NCI-H2081 treated with DMSO at 0.1 percent for 48 hours (cell line): ENCODE measurements around the gene UNK.
"Not testable (repeated sequence)": the region's sequence is repeated elsewhere in the genome, so short reads cannot be mapped to it uniquely, and the experiment has no call there.

Experiments used
- DNase-seq: peaks from one replicate; lab custom pipeline; 2025; lab: John Stamatoyannopoulos, UW

Gene UNK

DNA sequence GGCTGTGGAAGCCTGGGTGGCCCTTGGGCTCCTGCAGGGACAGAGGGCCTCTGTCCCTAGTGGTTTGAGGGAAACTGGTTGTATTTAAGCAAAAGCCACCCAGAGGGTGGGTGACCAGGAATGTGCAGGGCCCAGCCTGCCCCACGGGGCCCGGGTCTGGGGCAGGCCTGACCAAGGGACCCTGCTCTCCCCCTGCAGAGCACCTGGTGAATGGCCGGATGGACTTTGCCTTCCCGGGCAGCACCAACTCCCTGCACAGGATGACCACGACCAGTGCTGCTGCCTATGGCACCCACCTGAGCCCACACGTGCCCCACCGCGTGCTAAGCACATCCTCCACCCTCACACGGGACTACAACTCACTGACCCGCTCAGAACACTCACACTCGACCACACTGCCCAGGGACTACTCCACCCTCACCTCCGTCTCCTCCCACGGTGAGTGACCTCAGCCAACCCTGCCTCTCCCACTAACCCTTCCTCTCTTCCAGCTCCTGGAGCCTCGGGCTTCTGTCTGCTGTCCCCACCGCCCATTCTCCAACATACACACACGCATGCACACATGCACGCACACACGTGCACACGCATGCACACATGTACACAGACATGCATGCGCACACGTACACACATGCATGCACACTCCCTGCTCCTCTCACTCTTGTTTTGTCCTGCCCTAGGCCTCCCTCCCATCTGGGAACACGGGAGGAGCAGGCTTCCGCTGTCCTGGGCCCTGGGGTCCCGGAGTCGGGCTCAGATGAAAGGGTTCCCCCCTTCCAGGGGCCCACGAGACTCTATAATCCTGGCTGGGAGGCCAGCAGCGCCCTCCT lies 30.0 kb upstream of the UNK start:
- DNase-seq: no peak

DNA sequence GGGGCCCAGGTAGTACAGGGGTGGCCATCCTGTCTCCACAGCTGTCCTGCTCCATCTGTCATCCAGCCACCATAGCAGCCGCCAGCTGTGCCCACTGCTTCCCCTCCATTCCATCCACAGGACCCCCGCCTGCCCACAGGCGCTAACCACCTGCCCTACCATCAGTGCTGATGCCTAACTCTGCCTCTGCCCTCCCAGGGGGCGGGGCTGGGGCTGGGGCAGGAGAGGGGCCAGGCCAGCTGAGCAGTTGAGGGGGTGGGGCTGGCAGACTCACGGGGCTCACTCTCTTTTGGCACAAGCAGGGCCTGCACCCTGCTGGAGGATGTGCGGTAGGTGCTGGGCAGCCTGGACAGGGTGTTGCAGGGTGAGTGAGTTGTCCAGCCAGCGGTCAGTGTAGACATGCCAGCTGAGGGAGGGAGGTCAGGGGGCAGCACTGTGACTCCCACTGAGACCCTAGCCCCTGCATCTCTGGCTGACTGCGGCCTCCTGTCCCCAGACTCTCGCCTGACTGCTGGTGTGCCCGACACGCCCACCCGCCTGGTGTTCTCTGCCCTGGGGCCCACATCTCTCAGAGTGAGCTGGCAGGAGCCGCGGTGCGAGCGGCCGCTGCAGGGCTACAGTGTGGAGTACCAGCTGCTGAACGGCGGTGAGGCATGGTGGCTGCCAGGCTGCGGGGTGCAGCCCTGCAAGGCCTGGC lies 29.3 kb upstream of the UNK start:
- no peak for DNase-seq

DNA sequence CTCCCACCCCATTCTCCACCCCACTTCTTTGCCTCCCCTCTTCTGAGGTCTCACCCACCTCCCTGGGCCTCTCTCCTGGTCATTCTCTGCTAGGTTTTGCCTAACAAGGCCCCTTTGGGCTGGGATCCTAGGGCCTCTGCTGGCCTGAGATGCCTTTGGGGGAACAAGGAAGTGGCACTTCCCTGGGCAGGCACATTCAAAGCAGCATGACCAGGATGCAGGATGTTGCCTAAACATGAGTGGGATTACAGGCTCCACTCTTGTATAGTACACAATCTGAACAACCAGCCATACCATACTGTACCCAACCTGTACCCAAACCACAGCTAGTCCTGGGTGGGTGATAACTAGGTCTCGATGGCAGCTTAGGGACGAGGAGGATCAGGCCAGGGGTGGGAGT lies 28.6 kb upstream of the UNK start:
- no peak for DNase-seq

DNA sequence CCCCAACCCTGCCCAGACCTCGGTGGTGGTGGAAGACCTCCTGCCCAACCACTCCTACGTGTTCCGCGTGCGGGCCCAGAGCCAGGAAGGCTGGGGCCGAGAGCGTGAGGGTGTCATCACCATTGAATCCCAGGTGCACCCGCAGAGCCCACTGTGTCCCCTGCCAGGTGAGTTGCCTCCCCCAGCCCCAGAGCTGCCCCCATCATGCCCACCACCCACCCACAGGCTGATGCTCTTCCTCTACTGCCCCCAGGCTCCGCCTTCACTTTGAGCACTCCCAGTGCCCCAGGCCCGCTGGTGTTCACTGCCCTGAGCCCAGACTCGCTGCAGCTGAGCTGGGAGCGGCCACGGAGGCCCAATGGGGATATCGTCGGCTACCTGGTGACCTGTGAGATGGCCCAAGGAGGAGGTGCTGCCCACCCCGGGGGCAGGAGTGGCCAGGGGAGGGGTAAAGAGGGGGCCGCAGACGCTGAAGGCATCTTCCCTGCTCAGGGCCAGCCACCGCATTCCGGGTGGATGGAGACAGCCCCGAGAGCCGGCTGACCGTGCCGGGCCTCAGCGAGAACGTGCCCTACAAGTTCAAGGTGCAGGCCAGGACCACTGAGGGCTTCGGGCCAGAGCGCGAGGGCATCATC lies 28.0 kb upstream of the UNK start:
- no peak for DNase-seq

DNA sequence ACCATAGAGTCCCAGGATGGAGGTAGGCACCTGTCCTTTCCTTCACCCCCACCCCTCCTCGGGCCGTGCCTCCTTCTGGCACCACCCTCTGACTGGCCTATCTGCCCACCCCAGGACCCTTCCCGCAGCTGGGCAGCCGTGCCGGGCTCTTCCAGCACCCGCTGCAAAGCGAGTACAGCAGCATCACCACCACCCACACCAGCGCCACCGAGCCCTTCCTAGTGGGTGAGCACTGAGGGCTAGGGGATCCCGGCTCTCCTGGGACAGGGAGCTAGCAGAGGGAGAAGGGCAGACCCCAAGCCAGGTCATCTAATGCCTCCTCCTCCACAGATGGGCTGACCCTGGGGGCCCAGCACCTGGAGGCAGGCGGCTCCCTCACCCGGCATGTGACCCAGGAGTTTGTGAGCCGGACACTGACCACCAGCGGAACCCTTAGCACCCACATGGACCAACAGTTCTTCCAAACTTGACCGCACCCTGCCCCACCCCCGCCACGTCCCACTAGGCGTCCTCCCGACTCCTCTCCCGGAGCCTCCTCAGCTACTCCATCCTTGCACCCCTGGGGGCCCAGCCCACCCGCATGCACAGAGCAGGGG lies 27.4 kb upstream of the UNK start:
- DNase-seq: no peak

DNA sequence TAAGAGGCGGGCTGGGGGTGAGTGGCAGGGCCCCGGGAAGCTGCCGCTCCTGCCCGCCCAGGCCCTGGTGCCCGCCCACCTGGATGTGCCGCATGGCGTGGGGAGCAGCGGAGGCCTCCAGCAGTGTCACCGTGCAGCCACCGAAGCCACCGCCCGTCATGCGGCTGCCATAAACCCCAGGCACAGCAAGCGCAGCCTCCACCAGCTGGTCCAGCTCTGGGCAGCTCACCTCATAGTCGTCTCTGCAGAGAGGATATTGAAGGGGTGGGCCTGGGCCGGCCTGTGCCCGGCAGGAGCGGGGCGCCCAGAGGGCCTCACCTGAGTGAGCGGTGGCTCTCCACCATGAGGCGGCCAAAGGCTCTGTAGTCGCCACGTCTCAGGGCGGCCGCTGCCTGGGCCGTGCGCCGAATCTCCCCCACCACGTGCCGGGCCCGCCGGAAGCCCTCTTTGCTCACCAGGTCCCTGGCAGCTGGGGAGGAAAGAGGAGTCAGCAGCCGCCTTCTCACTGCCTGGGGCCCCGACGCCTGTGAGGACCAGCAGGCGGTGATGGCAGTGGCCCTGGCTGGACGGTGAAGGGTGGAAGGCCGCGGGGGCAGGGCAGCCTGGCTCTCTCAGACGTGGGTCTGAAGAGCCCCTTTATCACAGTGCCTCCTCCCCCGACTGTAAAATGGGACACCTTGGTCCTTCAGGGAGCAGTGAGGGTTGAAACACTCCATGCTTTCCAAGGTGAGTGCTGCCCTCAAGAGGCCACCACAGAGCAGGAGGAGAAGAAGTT lies 26.3 kb upstream of the UNK start:
- DNase-seq: no peak

DNA sequence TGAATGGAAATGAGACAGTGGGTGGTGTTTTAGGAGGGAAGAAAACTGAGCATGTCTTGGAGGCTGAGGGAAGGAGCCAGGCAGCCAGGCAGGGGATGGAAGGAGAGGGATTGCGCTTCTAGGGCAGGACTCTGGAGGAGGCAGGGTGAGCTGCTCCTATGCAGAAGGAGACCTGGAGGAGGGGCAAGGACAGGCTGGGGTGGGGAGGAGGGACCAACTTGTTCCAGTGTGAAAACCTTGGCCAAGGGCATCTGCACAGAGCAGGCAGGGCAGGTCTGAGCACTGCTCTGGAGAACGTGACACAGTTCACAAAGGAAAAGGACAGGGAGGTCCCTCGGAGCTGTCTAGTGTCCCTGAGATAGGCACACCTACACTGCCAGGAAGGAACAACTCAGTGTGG lies 25.1 kb upstream of the UNK start:
- no peak for DNase-seq

DNA sequence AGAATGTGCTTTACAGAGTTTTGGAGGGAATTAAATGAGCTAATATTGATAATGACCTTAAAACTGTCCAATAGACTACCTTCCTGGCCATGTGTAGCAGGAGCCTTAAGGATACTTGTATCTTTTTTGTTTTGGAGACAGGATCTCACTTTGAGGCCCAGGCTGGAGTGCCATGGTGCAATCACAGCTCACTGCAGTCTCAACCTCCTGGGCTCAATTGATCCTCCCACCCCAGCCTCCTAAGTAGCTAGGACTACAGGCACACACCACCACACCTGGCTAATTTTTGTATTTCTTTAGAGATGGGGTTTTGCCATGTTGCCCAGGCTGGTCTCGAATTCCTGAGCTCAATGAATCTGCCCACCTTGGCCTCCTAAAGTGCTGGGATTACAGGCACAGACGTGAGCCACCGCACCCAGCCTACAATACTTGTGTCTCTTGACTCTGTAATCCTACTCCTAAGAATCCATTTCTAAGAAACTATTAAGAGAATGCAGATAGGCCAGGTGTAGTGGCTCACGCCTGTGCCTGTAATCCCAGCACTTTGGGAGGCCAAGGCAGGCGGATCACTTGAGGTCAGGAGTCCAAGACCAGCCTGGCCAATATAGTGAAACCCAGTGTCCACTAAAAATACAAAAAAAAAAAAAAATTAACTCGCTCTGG lies 24.5 kb upstream of the UNK start:
- DNase-seq: not testable (repeated sequence)

DNA sequence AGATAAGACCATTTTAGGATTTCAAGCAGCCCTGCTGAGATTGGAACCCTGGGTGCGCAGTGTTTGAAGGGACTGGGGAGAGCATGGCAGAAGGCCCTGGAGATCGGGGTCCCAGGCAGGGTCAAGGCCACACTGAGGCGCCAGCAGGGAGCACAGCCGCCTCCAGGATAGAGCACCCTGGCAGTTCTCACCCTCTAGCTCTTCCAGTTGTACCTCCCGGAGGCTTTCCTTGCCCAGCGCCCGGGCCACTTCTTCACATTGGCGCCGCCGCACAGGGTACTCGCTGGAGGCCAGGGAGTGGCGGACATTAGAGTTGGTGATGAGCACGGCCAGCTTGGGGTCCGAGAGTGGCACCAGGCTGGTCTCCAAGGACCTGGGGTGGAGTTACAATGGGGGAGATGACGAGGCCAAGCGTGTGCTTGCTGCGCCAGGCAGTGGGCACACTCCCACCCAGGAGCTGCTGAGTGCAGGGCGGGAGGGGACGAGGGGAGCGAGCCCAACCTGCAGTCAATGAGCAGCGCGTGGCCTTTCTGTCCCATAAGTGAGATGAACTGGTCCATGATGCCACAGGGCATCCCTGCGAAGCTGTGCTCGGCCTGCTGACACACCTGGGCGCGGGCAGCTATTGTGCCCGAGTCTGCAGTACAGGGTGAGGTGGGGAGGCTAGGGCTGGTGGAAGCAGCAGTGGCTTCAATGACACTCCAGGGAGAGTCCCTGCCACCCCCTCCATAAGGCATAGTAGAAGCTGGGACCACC lies 21.9 kb upstream of the UNK start:
- no peak for DNase-seq

DNA sequence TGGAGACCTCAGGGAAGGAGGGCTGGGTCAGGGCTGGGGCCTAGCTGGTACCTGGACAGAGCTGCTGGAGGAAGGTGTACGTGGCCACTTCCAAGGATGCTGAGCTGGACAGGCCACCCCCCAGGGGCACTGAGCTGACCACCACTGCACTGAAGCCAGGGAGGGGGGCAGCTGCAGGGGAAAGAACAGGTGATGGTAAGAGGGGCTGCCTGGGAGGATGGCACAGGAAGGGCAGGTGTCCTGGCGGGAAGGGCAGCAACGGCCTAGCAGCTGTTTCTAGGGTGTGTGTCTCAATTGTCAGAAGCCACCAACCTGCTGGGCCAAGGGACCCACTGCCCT lies 21.4 kb upstream of the UNK start:
- DNase-seq: no peak

DNA sequence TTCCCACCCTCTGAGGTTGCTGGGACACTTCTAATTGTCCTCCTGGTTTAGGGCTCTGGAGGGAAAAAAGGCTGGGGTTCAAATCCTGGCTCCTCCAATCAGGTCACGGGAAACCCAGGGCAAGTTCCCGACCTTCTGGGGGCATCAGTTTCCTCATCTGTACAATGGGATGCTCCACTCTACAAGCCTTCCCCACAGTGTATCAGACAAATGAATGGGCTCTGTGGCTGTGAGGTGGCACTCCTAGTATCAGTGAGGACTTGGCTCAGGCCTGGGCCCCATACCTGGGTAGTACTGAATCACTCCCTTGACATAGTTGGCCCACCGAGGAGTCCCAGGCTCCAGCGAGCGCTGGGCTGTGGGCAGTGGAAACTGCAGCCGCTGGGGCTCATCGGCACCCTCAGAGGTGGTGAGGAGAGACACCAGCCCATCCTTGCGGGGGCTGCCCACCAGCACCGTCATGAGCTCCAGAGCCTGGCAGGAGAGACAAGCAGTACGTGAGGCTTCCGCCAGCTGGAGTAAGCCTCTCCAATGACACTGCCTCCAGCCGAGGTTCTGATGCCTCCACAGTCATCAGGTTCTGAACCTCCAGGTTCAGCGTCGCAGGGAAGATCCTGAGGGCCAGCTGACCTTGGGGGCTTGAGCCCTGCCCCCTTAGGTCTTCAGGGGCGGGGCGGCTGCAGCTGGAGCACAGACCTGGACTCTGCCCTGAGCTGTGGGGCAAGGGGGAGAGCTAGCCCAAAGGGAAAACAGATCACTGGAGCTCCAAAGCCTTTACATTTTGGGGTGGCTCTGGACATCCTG lies 20.8 kb upstream of the UNK start:
- no peak for DNase-seq

DNA sequence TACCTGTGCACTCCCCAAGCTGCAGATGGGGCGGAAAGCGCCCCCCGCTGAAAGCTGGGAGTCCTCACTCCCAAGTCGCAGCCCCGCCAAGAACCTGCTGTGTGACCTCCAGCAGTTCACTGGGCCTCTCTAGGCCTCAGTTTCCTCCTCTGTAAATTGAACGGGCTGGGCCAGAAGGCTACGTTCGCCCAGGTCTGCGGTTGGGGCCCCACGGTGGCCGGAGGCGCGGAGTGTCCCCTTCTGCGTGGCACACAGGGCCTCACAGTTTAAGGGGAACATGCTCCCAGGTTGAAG lies 20.2 kb upstream of the UNK start:
- no peak for DNase-seq

DNA sequence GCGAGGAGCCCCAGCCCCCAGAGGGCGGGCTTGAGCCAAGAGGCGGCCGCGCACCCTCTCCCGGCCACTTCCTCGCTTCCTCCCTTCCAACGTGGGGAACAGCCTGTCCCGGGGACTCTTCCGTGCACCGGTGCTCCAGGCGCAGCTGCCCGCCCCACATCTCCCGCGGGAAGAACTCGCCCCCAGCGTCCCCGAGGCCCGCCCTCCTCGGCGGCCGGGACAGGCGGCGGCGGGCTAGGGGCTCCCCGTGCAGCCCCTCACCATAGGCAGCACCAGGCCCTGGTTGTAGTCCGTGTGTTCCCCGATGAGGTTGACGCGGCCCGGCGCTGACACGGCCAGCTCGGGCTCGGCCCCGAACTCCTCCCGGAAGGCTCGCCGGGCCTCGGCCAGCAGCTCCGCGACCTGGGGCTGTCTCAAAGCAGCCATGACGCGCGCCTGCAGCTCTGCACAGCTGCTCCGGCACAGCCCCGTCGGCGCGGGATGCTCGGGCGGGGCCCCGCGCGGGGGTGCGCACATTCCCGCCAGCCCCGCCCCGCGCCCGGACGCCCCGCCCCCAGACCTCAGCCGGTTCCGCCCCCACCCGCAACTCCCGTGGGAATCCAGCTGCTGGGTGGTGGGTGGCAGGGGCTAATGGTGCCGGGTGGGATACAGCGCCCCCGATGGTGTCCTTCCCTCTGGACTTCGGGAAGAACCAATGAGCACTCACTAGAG lies 19.7 kb upstream of the UNK start, which contains the start of gene GALK1:
Gene GALK1 (minus strand): TSS at position 482 of the 711 bp plus-strand sequence. CDS start 56 bp downstream, at position 426.
- DNase-seq: no peak

DNA sequence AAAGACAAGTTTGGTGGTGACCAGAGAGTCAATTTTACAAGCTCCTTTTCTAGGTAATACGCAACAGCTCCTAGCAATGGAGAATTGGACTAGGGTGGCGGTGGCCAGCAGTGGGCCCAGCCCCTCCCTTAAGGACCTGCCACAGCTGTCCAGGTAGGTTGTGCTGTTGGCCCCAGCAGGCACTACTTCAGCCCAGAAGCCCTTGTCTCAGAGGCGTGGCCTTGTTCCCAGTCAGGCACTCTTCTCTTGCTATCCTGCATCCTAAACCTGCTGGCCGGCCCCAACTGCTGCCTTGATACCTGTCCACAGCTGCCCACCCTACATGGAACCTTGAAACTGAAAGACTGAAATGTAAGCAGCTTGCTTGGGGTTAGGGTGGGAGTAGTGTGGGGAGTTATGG lies 18.6 kb upstream of the UNK start:
- no peak for DNase-seq

DNA sequence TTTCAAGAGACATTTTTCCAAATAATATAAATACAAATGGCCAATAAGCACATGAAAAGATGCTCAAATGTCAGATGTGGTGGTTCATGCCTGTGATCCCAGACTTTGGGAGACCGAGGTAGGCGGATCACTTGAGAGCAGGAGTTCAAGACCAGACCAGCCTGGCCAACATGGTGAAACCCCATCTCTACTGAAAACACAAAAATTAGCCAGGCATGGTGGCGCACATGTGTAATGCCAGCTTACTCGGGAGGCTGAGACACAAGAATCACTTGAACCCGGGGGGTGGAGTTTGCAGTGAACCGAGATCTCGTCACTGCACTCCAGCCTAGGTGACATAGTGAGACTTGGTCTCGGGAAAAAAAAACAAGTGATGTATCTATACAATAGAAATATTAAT lies 16.7 kb upstream of the UNK start:
- no peak for DNase-seq

DNA sequence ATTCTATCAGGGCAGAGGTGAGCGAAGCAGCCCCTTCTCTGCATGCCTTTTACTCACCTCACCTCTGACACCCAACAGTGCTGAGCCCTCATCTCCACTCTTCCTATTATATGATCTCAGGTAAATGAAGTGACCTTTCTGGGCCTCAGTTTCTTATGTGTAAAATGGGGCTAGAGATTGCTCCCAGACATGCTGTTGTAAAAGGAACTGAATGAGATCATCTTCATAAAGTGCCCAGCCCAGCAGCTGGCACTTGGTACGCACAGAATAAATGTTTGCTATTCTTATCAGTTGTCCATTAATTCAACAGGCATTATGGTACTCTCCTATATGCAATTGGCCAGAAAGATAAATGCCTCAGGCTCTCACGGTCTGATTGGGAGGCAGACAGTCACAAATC lies 15.1 kb upstream of the UNK start:
- DNase-seq: no peak

DNA sequence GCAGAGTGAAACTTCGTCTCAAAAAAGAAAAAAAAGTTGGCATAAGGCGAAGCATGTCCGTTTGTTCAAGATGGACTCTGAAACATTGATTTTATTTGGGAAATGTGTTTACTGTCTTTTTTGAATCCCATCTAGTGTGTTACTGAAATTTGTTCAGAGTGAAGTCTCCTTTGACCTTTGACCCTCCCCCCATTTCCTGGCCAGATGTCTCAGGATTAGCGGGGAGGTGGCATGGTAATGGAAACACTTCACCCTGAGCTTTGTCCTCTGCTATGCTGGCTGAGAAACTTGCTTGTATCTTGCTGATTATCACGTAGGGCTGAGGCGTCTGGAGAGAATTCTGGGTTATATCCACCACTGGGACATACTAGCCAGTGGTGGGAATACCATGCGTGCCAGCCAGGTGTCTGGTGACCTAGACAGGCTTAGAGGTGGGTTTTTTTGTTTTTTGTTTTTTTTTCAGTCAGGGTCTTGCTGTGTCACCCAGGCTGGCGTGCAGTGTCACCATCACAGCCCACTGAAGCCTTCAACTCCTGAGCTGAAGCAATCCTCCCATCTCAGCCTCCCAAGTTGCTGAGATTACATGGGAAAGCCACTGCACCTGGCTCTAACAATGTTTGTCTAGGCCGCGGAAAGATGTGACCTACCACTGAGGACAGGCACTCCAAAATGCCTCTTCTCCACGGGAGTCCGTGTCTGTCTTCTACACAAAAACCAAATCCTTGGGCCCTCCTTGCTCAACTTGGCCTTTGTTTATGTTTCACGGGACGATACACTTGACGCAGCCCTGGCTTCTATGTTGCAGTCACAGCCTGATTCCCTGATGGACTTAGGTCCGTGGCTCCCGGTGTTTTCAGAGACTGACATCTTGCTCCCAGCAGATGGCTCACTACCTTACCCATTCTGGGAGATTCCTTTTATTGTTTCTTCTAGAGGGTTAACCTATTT lies 13.0 kb upstream of the UNK start:
- no peak for DNase-seq

DNA sequence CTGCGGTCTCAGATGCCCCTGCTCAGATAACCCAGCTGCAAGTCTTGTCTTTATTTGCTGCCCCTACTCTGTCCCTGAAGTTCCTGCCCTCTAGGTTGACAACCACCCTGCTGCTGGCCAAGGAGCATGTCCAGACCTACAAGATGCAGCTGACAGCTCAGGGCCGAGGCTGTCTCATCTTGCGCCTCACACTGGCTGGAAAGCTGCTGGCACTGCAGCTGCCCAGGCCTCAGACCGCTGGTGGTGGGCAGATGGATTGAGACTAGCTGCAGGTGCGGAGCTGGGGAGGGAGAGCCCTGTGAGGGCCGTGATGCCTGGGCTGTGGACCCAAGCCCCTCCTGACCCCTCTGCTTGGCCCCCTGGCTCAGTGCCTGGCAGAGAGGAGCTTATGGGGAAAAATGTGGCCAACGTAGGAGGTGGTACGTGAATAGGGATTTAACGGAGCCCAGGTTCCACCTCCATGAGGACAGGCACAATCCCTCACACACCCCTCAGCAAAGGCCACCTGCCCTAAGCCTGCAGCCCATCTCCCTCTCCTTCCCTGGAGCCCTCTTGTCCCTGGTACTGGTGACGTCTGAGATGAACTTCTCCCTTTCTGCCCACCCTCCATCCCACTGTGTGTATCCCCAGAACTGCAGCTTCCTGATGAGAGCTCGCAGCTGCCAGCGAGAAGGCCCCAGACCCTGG lies 11.3 kb upstream of the UNK start:
- no peak for DNase-seq
